ENCODE measurements around the gene RAPH1.

RAPH1 gene

DNA sequence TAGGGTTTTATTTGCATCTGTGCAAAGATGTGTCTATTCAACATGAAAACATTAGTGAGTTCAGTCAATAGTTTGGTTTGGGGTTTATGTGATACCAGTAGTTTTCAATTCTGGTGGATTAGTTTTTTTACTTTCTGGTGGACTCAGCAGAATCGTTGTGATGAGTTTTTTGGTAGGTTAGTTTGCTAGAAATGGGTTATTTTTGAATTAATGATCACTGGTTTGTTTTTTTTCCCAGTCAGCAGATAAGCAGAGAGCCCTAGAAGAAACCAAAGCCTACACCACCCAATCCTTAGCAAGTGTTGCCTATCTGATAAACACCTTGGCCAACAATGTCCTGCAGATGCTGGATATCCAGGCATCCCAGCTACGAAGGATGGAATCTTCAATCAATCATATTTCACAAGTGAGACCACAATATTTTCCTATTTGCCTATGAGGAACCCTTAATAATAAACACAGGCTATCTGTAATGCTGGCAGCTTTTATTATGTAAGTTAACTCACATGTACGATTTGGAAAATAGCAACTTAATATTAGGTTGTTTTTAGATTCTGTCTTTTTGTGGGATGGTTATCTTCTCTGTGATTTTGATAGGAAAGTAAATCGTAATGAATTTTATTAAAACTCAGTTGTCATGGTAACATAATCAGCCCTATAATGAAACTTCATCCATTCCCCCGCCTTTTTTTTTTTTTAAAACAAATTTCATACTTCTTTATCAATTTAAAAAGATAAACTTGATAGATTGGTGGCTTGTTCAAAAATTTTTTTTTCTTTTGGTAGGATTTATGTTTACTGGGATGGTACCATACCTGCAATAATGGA, 168.2 kb downstream of the RAPH1 start:
- no peak for TF ChIP-seq CTCF (conservative IDR thresholded peaks at IDR 0.05; ENCODE audit: low read depth, low read length)
- H3K4me3 ChIP-seq (ENCODE audit: low read length), result no peak overlapping the region
- no peak for DNase-seq (ENCODE audit: low read depth)

DNA sequence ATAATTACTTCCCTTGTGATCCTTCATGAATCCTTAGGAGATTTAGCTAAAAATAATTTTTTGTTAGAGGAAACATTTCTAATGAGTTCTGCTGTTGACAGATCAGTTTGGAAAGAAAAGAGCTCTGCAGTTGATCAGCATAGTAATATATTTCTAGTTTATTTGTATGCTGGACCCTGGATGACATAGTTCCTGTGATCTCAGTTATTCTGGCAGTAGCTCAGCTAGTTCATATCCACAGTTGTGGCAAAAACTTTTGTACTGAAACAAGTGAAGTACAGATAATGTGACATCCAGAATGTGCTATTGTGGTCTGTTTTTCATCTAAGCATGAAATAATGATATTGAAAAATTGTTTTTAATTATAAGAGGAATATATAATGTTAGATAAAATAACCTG, 173.2 kb downstream of the RAPH1 start:
- no peak overlapping the region for H3K4me3 ChIP-seq (ENCODE audit: low read length)
- TF ChIP-seq CTCF (conservative IDR thresholded peaks at IDR 0.05; ENCODE audit: low read depth, low read length), result no peak
- no peak for DNase-seq (ENCODE audit: low read depth)

DNA sequence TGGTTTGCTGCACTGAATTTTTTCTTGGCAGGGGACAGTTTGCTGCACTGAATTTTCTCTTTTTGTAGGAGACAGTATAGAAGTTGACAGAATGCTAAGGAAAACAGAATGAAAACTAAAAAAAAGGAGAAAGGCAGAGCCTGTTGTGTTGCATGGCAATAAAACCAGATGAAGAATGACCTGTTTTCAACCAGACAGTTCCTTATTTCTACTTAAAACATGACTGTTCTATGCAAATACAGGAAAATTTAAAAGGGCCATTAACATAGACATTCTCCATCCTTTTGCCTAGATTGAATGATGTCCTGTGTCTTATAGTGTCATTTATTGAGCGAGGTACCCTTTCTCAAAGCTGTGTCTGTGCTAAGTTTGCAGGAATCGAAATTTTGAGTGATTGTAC, 173.6 kb downstream of the RAPH1 start:
- no peak overlapping the region for H3K4me3 ChIP-seq (ENCODE audit: low read length)
- no peak for DNase-seq (ENCODE audit: low read depth)
- TF ChIP-seq CTCF (conservative IDR thresholded peaks at IDR 0.05; ENCODE audit: low read depth, low read length), result no peak

- H3K4me3 ChIP-seq (ENCODE audit: low read length), result no peak overlapping the region
- TF ChIP-seq CTCF (conservative IDR thresholded peaks at IDR 0.05; ENCODE audit: low read depth, low read length), result no peak
- DNase-seq (ENCODE audit: low read depth), result no peak
Observed at GRCh38 chr2:203360833-203361430, 174.2 kb downstream of the RAPH1 start.

DNA sequence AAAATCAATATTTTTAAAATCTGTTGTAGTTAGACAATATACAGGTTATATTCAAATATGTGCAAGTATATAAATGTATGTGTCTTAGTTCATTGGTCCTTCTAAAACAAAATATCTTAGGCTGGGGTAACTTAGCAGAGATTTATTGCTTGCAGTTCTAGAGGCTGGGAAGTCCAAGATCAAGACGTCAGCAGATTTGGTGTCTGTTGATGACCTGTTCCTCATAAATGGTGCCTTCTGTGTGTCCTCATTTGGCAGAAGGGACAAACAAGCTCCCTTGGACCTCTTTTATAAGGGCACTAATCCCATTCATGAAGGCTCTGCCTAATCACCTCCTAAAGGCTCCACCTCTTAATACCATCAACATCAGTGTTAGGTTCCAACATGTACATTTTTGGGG, 175.7 kb downstream of the RAPH1 start:
- no peak for DNase-seq (ENCODE audit: low read depth)
- no peak overlapping the region for H3K4me3 ChIP-seq (ENCODE audit: low read length)
- no peak for TF ChIP-seq CTCF (conservative IDR thresholded peaks at IDR 0.05; ENCODE audit: low read depth, low read length)

DNA sequence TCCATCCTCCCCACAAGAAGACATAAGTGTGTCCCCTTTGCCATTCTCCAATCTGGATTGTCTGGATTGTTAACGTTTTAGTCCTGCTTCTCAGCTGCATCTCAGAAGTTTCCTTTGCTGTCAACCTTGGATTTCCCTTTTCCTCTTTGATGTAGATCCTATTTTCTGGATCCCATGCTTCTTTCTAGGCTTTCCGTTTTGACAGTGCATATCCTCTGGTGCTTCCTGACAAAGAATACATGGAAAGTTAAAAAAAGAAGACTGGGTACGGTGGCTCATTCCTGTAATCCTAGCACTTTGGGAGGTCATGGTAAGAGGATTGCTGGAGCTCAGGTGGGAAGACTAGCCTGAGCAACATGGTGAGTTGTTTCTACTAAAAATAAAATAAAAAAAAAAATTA, 180.1 kb downstream of the RAPH1 start:
- H3K4me3 ChIP-seq (ENCODE audit: low read length), result no peak overlapping the region
- no peak for TF ChIP-seq CTCF (conservative IDR thresholded peaks at IDR 0.05; ENCODE audit: low read depth, low read length)
- DNase-seq (ENCODE audit: low read depth), result no peak
